B cell (primary cell): ENCODE measurements around the gene TTC23. TPM values are rescaled to one million over a fixed set of nuclear protein-coding genes. Genes with fewer than 3 reads are reported as not detected.

Experiments
- ATAC-seq: fragments of 200-7000 bp; cut with Tn5 transposase; one replicate; pipeline ENCODE4 v1.10.0; 2021; ENCODE audit warnings: low read depth, mild to moderate bottlenecking, moderate number of reproducible peaks, moderate library complexity
- CTCF ChIA-PET: fragments of 350-600 bp; sonication (Branson Sonifier 250); formaldehyde crosslinking; loops from one replicate; lab custom pipeline; 2021; ENCODE audit warnings: antibody characterized with exemption, inconsistent platforms; lab: Charles Lee
- POLR2A ChIA-PET: fragments of 350-600 bp; sonication (Branson Sonifier 250); formaldehyde crosslinking; loops from one replicate; lab custom pipeline; 2021; ENCODE audit warnings: antibody characterized with exemption; lab: Charles Lee
- DNase-seq: peaks from one replicate; pipeline ENCODE4 v3.0.0; 2013
- H2AFZ ChIP-seq: 2 replicates; pipeline ENCODE4 v1.6.1; 2012; ENCODE audit warnings: mild to moderate bottlenecking, low read depth, low read length; ENCODE audit not compliant: insufficient read depth, poor library complexity, severe bottlenecking
- H3K27ac ChIP-seq, 2 donors: 1 replicate in 1 of 2; 2 replicates in 1 of 2; pipeline ENCODE4 v1.5.1; 2012 to 2013; ENCODE audit warnings: low read length in 2 of 2, mild to moderate bottlenecking in 2 of 2, moderate library complexity in 1 of 2
- H3K27me3 ChIP-seq, 4 experiments: fragments of 200-600 bp in 1 of 4; sonication (generic) in 1 of 4; replicated peaks in 1 of 4; 1 replicate in 2 of 4; 2 replicates in 2 of 4; pipeline versions ENCODE4 v1.6.1 to v1.7.0; 2013 to 2016; ENCODE audit warnings: low read length in 3 of 4, mild to moderate bottlenecking in 2 of 4, mixed read lengths in 1 of 4, moderate library complexity in 1 of 4; ENCODE audit not compliant: insufficient read depth in 4 of 4, control insufficient read depth in 3 of 4; ENCODE audit errors: control extremely low read depth in 1 of 4
- H3K36me3 ChIP-seq, 2 experiments: replicated peaks in 1 of 2; 1 replicate in 1 of 2; 2 replicates in 1 of 2; pipeline versions ENCODE4 v1.6.1 to v1.7.1; 2013; ENCODE audit warnings: low read length in 1 of 2; ENCODE audit not compliant: insufficient read depth in 2 of 2, control insufficient read depth in 1 of 2; ENCODE audit errors: control extremely low read depth in 1 of 2, extremely low read depth in 1 of 2
- H3K4me1 ChIP-seq, 2 donors: fragments of 200-600 bp in 1 of 2; sonication (generic) in 1 of 2; 1 replicate in 1 of 2; 2 replicates in 1 of 2; pipeline versions ENCODE4 v1.5.1 to v1.6.1; 2013 to 2017; ENCODE audit warnings: low read length in 2 of 2; ENCODE audit not compliant: control insufficient read depth in 2 of 2, insufficient read depth in 2 of 2
- H3K4me2 ChIP-seq: replicated peaks from 2 replicates; pipeline ENCODE3; 2012; ENCODE audit warnings: mild to moderate bottlenecking, low read depth, low read length; ENCODE audit not compliant: poor library complexity, severe bottlenecking
- H3K4me3 ChIP-seq, 5 experiments: fragments of 200-600 bp in 1 of 5; sonication (generic) in 1 of 5; 1 replicate in 3 of 5; 2 replicates in 2 of 5; pipeline versions ENCODE4 v1.5.1 to v1.7.0; 2011 to 2016; ENCODE audit warnings: low read length in 4 of 5, mild to moderate bottlenecking in 4 of 5, low read depth in 2 of 5, control low read depth in 1 of 5, moderate library complexity in 1 of 5; ENCODE audit not compliant: insufficient read depth in 1 of 5; ENCODE audit errors: control extremely low read depth in 1 of 5, extremely low read depth in 1 of 5
- H3K79me2 ChIP-seq: fragments of 200-600 bp; sonication (generic); one replicate; pipeline ENCODE4 v1.6.0; 2016; ENCODE audit warnings: low read length; ENCODE audit not compliant: control insufficient read depth, insufficient read depth
- H3K9ac ChIP-seq: fragments of 200-600 bp; sonication (generic); 2 replicates; pipeline ENCODE4 v1.6.1; 2017; ENCODE audit warnings: mild to moderate bottlenecking, low read length, moderate library complexity
- H3K9me3 ChIP-seq, 3 donors: one replicate each; pipeline versions ENCODE4 v1.6.1 to v1.7.1; 2013; ENCODE audit warnings: low read length in 2 of 3; ENCODE audit not compliant: control insufficient read depth in 2 of 3, insufficient read depth in 1 of 3; ENCODE audit errors: control extremely low read depth in 1 of 3
- H4K20me1 ChIP-seq: 2 replicates; pipeline ENCODE4 v1.6.0; 2012; ENCODE audit warnings: mild to moderate bottlenecking, low read length; ENCODE audit not compliant: insufficient read depth, control insufficient read depth, poor library complexity, severe bottlenecking
- H3K27ac Mint-ChIP-seq: one replicate; pipeline ENCODE4 v1.8.0; 2021; ENCODE audit warnings: mixed read lengths
- H3K27me3 Mint-ChIP-seq: one replicate; pipeline ENCODE4 v1.8.0; 2021; ENCODE audit warnings: mixed read lengths
- H3K4me1 Mint-ChIP-seq: one replicate; pipeline ENCODE4 v1.8.0; 2021; ENCODE audit warnings: mixed read lengths
- H3K4me3 Mint-ChIP-seq: one replicate; pipeline ENCODE4 v1.8.0; 2021; ENCODE audit warnings: mixed read lengths
- H3K9me3 Mint-ChIP-seq: one replicate; pipeline ENCODE4 v1.8.0; 2022; ENCODE audit warnings: mixed read lengths; ENCODE audit not compliant: insufficient read depth
- CTCF ChIP-seq: fragments of 200-600 bp; IDR thresholded peaks from one replicate; pipeline ENCODE4 v1.8.0; 2022; ENCODE audit warnings: antibody characterized with exemption, mild to moderate bottlenecking
- EZH2 ChIP-seq: IDR thresholded peaks from 2 replicates; pipeline ENCODE4 v1.6.1; 2012; ENCODE audit warnings: borderline replicate concordance, low read depth, mild to moderate bottlenecking, moderate library complexity, low read length; ENCODE audit not compliant: insufficient read depth, poor library complexity, severe bottlenecking
- WGBS: methylation state at CpG from one replicate; pipeline ENCODE4 v1.1.5; 2013; ENCODE audit warnings: missing lambda C conversion rate; ENCODE audit not compliant: insufficient coverage; 5-methylcytosine and 5-hydroxymethylcytosine counted together
- intact Hi-C: fragments of 100-400 bp; cut with micrococcal nuclease; formaldehyde crosslinking; loops from one replicate; pipeline ENCODE4 v1.10.0; 2022
- polyA plus RNA-seq: library from polyadenylated mRNA; depleted of rRNA; stranded (reverse); fragments of >200 nt; gene quantifications from 2 replicates; pipeline ENCODE4 v1.2.3, GENCODE V29; 2012
- total RNA-seq, 2 donors: library from RNA; stranded (reverse); fragments of 120-200 nt in 1 of 2; gene quantifications; 1 replicate in 1 of 2; 2 replicates in 1 of 2; pipeline versions ENCODE4 v1.2.3 to v1.2.4, GENCODE V29; 2013 to 2022

The TTC23 gene
- total and polyA plus RNA-seq, 2 donors (not counting 1 experiment from before 2014, with no cell fraction given), result 0.15 to 1.9 TPM

- H3K27ac Mint-ChIP-seq, result no peak overlapping the region
- DNase-seq (no peak), ATAC-seq (no peak)
- Histone ChIP-seq H3K4me1 (no peaks in the 10 kb centered on the region), H3K36me3 (no peaks in the 10 kb centered on the region), H3K27ac (no peak overlapping the region), H3K79me2 (no peaks in the 10 kb centered on the region), H3K27me3 (no peaks in the 10 kb centered on the region), H3K9ac (no peak overlapping the region), H3K9me3 (no peaks in the 10 kb centered on the region), H2AFZ (no peak overlapping the region), H4K20me1 (no peaks in the 10 kb centered on the region), H3K4me3 (no peak overlapping the region), H3K4me2 (no peak overlapping the region)
- H3K4me3 Mint-ChIP-seq, result no peak overlapping the region
- POLR2A ChIA-PET, result no interaction called here
- H3K9me3 Mint-ChIP-seq, result no peaks in the 10 kb centered on the region
- WGBS, result 95% methylated on average over 6 of the region's 6 CpGs
- H3K27me3 Mint-ChIP-seq, result no peaks in the 10 kb centered on the region
- no peak for TF ChIP-seq EZH2
- TF ChIP-seq CTCF, result no peak
- CTCF ChIA-PET, result no interaction called here
- intact Hi-C loops, result no loop called here
- H3K4me1 Mint-ChIP-seq, result no peaks in the 10 kb centered on the region
Measured at GRCh38 chr15:99145778-99146177, 103.6 kb downstream of the TTC23 start.

GRCh38 chr15:99145005-99145404, 104.4 kb downstream of the TTC23 start:
- no peak overlapping the region for H3K27ac ChIP-seq
- Mint-ChIP-seq H3K27ac (no peak overlapping the region), H3K4me3 (no peak overlapping the region), H3K27me3 (no peaks in the 10 kb centered on the region), H3K9me3 (no peaks in the 10 kb centered on the region), H3K4me1 (no peaks in the 10 kb centered on the region)
- H2AFZ ChIP-seq, result no peak overlapping the region
- DNase-seq (no peak), ATAC-seq (no peak)
- ChIA-PET CTCF (no interaction called here), POLR2A (no interaction called here)
- intact Hi-C loops, result no loop called here
- no peak overlapping the region for H3K4me2 ChIP-seq
- no peak overlapping the region for H3K4me3 ChIP-seq
- no peaks in the 10 kb centered on the region for H3K79me2 ChIP-seq
- no peaks in the 10 kb centered on the region for H3K36me3 ChIP-seq
- no peaks in the 10 kb centered on the region for H3K9me3 ChIP-seq
- no peak overlapping the region for H3K9ac ChIP-seq
- no peaks in the 10 kb centered on the region for H4K20me1 ChIP-seq
- no peak for TF ChIP-seq CTCF
- TF ChIP-seq EZH2, result no peak
- 81% methylated on average over 4 of the region's 10 CpGs for WGBS
- no peaks in the 10 kb centered on the region for H3K27me3 ChIP-seq
- H3K4me1 ChIP-seq, result no peaks in the 10 kb centered on the region
